ENCODE data around the gene PLOD2.

DNA sequence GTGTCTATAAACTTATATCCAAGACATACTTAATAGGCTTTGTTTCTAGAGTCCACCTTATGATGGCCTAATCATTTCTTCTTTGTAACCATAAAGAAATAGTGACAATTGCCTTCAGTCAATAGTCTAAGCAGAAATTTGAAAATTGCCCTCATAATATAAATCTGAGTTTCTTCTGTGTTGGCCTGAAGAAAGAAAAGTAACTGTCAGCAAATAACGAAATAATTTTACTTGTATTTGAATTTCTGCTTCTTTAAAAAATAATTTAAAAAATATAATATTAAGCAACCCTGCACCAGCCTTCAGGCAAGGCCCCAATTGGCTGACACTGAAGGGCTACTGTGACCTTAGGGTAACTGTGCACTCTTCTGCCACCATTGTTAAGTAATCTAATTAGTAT, 113.5 kb downstream of the PLOD2 start:
- TF ChIP-seq, protein P1, sequence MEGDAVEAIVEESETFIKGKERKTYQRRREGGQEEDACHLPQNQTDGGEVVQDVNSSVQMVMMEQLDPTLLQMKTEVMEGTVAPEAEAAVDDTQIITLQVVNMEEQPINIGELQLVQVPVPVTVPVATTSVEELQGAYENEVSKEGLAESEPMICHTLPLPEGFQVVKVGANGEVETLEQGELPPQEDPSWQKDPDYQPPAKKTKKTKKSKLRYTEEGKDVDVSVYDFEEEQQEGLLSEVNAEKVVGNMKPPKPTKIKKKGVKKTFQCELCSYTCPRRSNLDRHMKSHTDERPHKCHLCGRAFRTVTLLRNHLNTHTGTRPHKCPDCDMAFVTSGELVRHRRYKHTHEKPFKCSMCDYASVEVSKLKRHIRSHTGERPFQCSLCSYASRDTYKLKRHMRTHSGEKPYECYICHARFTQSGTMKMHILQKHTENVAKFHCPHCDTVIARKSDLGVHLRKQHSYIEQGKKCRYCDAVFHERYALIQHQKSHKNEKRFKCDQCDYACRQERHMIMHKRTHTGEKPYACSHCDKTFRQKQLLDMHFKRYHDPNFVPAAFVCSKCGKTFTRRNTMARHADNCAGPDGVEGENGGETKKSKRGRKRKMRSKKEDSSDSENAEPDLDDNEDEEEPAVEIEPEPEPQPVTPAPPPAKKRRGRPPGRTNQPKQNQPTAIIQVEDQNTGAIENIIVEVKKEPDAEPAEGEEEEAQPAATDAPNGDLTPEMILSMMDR (IDR thresholded peaks at IDR 0.05), result no peak
- no peak for TF ChIP-seq POLR2A (IDR thresholded peaks at IDR 0.05)

Measured in tibial nerve (tissue), 3 donors.